ENCODE results near the gene FHIT. TPM values are rescaled to one million over a fixed set of nuclear protein-coding genes. Genes with fewer than 3 reads are reported as not detected.

Gene FHIT
- total RNA-seq, 2 donors from 2014 or later: 6.8 to 12.3 TPM

- Mint-ChIP-seq H3K4me1 (peaks cover 27% of the 10 kb centered on the region), H3K36me3 (ENCODE audit: low read depth) (no peaks in the 10 kb centered on the region), H3K27ac (no peak overlapping the region), H3K9me3 (no peaks in the 10 kb centered on the region), H3K4me3 (no peak overlapping the region), H3K27me3 (ENCODE audit: insufficient read depth) (no peaks in the 10 kb centered on the region)
- Histone ChIP-seq H3K36me3 (ENCODE audit: control insufficient read depth, insufficient read depth, low read length) (no peaks in the 10 kb centered on the region), H3K4me3 (ENCODE audit: low read length) (no peak overlapping the region), H3K9me3 (ENCODE audit: control insufficient read depth, low read length) (no peaks in the 10 kb centered on the region), H3K27ac (ENCODE audit: low read depth, low read length) (no peak overlapping the region), H3K9ac (ENCODE audit: extremely low read depth, low read length, poor library complexity, severe bottlenecking) (no peak overlapping the region), H3K27me3 (ENCODE audit: control insufficient read depth, insufficient read depth, low read length, poor library complexity, severe bottlenecking) (no peaks in the 10 kb centered on the region), H3K4me1 (ENCODE audit: control insufficient read depth, insufficient read depth, low read length) (peaks cover 6% of the 10 kb centered on the region)
- no peak for DNase-seq
- no peak for TF ChIP-seq CTCF (conservative IDR thresholded peaks at IDR 0.05)
- 100% methylated on average over 1 of the region's 1 CpG; no CpG with 5 or more reads in 1 of the 2 experiments for WGBS, 2 experiments (ENCODE audit: insufficient coverage in 1 of 2, insufficient read length in 1 of 2)
Measured at GRCh38 chr3:60643831-60644230, 607.4 kb downstream of the FHIT start.

DNA sequence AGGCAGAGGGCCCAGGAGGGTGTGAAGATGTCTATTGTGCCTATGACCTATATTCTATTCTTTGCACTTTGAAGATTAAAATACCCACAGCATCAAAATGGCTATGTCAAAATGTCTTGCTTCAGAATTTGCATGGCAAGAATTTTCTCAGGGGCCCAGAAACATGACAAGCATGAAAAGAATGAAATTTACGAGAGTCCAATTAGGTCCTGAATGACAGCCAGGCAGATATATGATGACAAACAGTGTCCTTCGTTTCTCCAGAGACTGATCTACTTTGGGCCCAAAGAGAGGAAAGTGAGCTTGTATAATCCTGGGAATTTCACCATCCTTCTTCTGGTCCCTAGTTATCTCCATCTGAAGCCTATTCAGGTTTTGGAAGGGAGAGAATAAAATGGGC lies 609.9 kb downstream of the FHIT start:
- 91 to 100% methylated on average over 2 of the region's 2 CpGs for whole genome bisulfite sequencing, 2 experiments (ENCODE audit: insufficient coverage in 1 of 2, insufficient read length in 1 of 2)

GRCh38 chr3:60636846-60637245 lies 614.4 kb downstream of the FHIT start:
- H3K4me3 Mint-ChIP-seq: no peak overlapping the region
- peak overlapping the region; percentile 50 for H3K27ac Mint-ChIP-seq
- H3K36me3 Mint-ChIP-seq (ENCODE audit: low read depth): no peaks in the 10 kb centered on the region
- H3K4me1 Mint-ChIP-seq: peaks cover 3% of the 10 kb centered on the region
- H3K27me3 Mint-ChIP-seq (ENCODE audit: insufficient read depth): no peaks in the 10 kb centered on the region
- no peaks in the 10 kb centered on the region for H3K9me3 Mint-ChIP-seq
- peak; percentile 65 for DNase-seq
- no peak for TF ChIP-seq CTCF (conservative IDR thresholded peaks at IDR 0.05)
- Histone ChIP-seq H3K36me3 (ENCODE audit: control insufficient read depth, insufficient read depth, low read length) (no peaks in the 10 kb centered on the region), H3K27me3 (ENCODE audit: control insufficient read depth, insufficient read depth, low read length, poor library complexity, severe bottlenecking) (no peaks in the 10 kb centered on the region), H3K9ac (ENCODE audit: extremely low read depth, low read length, poor library complexity, severe bottlenecking) (no peak overlapping the region), H3K4me3 (ENCODE audit: low read length) (no peak overlapping the region), H3K9me3 (ENCODE audit: control insufficient read depth, low read length) (no peaks in the 10 kb centered on the region), H3K4me1 (ENCODE audit: control insufficient read depth, insufficient read depth, low read length) (no peaks in the 10 kb centered on the region), H3K27ac (ENCODE audit: low read depth, low read length) (peak overlapping the region; percentile 59)

More for the DNA sequence above, 609.9 kb downstream of the FHIT start:
- Histone ChIP-seq H3K9me3 (ENCODE audit: control insufficient read depth, low read length) (no peaks in the 10 kb centered on the region), H3K4me1 (ENCODE audit: control insufficient read depth, insufficient read depth, low read length) (peaks cover 6% of the 10 kb centered on the region), H3K27me3 (ENCODE audit: control insufficient read depth, insufficient read depth, low read length, poor library complexity, severe bottlenecking) (no peaks in the 10 kb centered on the region), H3K4me3 (ENCODE audit: low read length) (no peak overlapping the region), H3K27ac (ENCODE audit: low read depth, low read length) (no peak overlapping the region), H3K9ac (ENCODE audit: extremely low read depth, low read length, poor library complexity, severe bottlenecking) (no peak overlapping the region), H3K36me3 (ENCODE audit: control insufficient read depth, insufficient read depth, low read length) (no peaks in the 10 kb centered on the region)
- Mint-ChIP-seq H3K27me3 (ENCODE audit: insufficient read depth) (no peaks in the 10 kb centered on the region), H3K27ac (no peak overlapping the region), H3K4me3 (no peak overlapping the region), H3K36me3 (ENCODE audit: low read depth) (no peaks in the 10 kb centered on the region), H3K4me1 (peaks cover 14% of the 10 kb centered on the region), H3K9me3 (no peaks in the 10 kb centered on the region)
- no peak for DNase-seq
- no peak for TF ChIP-seq CTCF (conservative IDR thresholded peaks at IDR 0.05)
